Ovary (tissue), 3 donors: ENCODE measurements around the gene COL6A1.

Experiments
- EP300 ChIP-seq: sonication (generic); formaldehyde crosslinking; IDR thresholded peaks from one replicate; pipeline ENCODE4 v1.6.1; 2017; ENCODE audit warnings: antibody characterized with exemption
- TF ChIP-seq, protein P1 (sequence below), 3 donors: fragments of 450-650 bp in 2 of 3; fragments of 200-600 bp in 1 of 3; IDR thresholded peaks; one replicate each; pipeline versions ENCODE4 v1.5.1 to v1.8.0; 2016 to 2022; ENCODE audit warnings: antibody characterized with exemption in 3 of 3, mild to moderate bottlenecking in 1 of 3
- donor health status: DM: no; HTN: no; CAD: no.

DNA sequence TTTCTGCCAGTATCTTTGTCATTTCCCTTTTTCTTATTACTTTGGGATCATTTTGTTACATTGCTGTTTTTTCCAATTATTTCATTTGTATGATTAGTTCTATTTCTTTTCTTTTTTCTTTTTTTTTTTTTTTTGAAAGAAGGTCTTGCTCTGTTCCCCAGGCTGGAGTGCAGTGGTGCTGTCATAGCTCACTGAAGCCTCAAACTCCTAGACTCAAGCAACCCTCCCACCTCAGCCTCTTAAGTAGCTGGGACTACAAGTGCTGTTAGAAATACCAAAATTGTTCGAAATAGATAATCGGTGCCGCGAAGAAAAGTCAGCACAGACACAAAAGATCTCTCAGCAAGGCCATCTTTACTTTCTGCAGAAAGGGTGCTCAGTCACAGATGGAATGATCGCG is 26.6 kb upstream of the COL6A1 start:
- TF ChIP-seq, protein P1, sequence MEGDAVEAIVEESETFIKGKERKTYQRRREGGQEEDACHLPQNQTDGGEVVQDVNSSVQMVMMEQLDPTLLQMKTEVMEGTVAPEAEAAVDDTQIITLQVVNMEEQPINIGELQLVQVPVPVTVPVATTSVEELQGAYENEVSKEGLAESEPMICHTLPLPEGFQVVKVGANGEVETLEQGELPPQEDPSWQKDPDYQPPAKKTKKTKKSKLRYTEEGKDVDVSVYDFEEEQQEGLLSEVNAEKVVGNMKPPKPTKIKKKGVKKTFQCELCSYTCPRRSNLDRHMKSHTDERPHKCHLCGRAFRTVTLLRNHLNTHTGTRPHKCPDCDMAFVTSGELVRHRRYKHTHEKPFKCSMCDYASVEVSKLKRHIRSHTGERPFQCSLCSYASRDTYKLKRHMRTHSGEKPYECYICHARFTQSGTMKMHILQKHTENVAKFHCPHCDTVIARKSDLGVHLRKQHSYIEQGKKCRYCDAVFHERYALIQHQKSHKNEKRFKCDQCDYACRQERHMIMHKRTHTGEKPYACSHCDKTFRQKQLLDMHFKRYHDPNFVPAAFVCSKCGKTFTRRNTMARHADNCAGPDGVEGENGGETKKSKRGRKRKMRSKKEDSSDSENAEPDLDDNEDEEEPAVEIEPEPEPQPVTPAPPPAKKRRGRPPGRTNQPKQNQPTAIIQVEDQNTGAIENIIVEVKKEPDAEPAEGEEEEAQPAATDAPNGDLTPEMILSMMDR (IDR thresholded peaks at IDR 0.05) = no peak
- no peak for TF ChIP-seq EP300
